ENCODE measurements around the gene ALKBH8. TPM values are rescaled to one million over a fixed set of nuclear protein-coding genes. Genes with fewer than 3 reads are reported as not detected.

ALKBH8 gene
- total RNA-seq, 3 donors from 2014 or later (not counting 1 experiment from before 2014, with no cell fraction given): 6.9 to 11.8 (median 9.0) TPM

GRCh38 chr11:107590460-107591377 lies 25.2 kb upstream of the ALKBH8 start, which contains the start of gene ELMOD1:
Gene ELMOD1 (plus strand): TSS chr11:107591147. CDS start chr11:107618190, 27,043 bp downstream.
- DNase-seq: peak in 1 of 2 donors; percentile 48
- H3K4me3 ChIP-seq (ENCODE audit: low read length): peak within 1 kb of the TSS; percentile 19
- no peak within 1 kb of the TSS for H3K27ac ChIP-seq (ENCODE audit: low read length)
- ATAC-seq: peak; percentile 46 to 68 (median 47)
- H3K36me3 ChIP-seq (ENCODE audit: control insufficient read depth, insufficient read depth, low read length): no peaks in the 10 kb centered on the region
- peaks cover 51% of the 10 kb centered on the region for H3K27me3 ChIP-seq (ENCODE audit: control insufficient read depth, insufficient read depth, low read length)
- intact Hi-C loops (cut with micrococcal nuclease): no loop called here
- H3K4me1 ChIP-seq (ENCODE audit: control insufficient read depth, insufficient read depth, low read length): peaks cover 22% of the 10 kb centered on the region
- Mint-ChIP-seq H3K4me3 (peak within 1 kb of the TSS; percentile 82), H3K36me3 (no peaks in the 10 kb centered on the region), H3K4me1 (peaks cover 24% of the 10 kb centered on the region in 2 donors), H3K27ac (peak within 1 kb of the TSS in 1 of 2 donors; percentile 27), H3K9me3 (no peaks in the 10 kb centered on the region), H3K27me3 (ENCODE audit: low read depth in 2 of 2) (peaks cover 62 to 84% of the 10 kb centered on the region in 2 donors)
- no peak for TF ChIP-seq CTCF (IDR thresholded peaks at IDR 0.05)
- no peaks in the 10 kb centered on the region for H3K9me3 ChIP-seq (ENCODE audit: control insufficient read depth, insufficient read depth, low read length)
- WGBS (ENCODE audit: insufficient coverage): under 1% methylated on average over 73 of the region's 74 CpGs

GRCh38 chr11:107587306-107587979 lies 21.9 kb upstream of the ALKBH8 start:
- 90% methylated on average over 5 of the region's 5 CpGs for WGBS (ENCODE audit: insufficient coverage)
- intact Hi-C loops (cut with micrococcal nuclease): no loop called here
- no peak for ATAC-seq

GRCh38 chr11:107583629-107584195 lies 18.2 kb upstream of the ALKBH8 start:
- no peak overlapping the region for H3K4me3 ChIP-seq (ENCODE audit: low read length)
- no peak overlapping the region for H3K27ac Mint-ChIP-seq
- no peaks in the 10 kb centered on the region for H3K4me1 ChIP-seq (ENCODE audit: control insufficient read depth, insufficient read depth, low read length)
- H3K27me3 ChIP-seq (ENCODE audit: control insufficient read depth, insufficient read depth, low read length): peaks cover 13% of the 10 kb centered on the region
- H3K9me3 ChIP-seq (ENCODE audit: control insufficient read depth, insufficient read depth, low read length): no peaks in the 10 kb centered on the region
- DNase-seq (no peak), ATAC-seq (no peak)
- no peak overlapping the region for H3K27ac ChIP-seq (ENCODE audit: low read length)
- H3K36me3 Mint-ChIP-seq: no peaks in the 10 kb centered on the region
- WGBS (ENCODE audit: insufficient coverage): 42% methylated on average over 3 of the region's 3 CpGs
- H3K4me3 Mint-ChIP-seq: no peak overlapping the region
- H3K4me1 Mint-ChIP-seq: no peaks in the 10 kb centered on the region
- H3K9me3 Mint-ChIP-seq: peaks cover 4% of the 10 kb centered on the region in 2 donors
- no peaks in the 10 kb centered on the region for H3K36me3 ChIP-seq (ENCODE audit: control insufficient read depth, insufficient read depth, low read length)
- no peak for TF ChIP-seq CTCF (IDR thresholded peaks at IDR 0.05)
- intact Hi-C loops (cut with micrococcal nuclease): no loop called here
- peaks cover 32 to 68% of the 10 kb centered on the region in 2 donors for H3K27me3 Mint-ChIP-seq (ENCODE audit: low read depth in 2 of 2)

More at GRCh38 chr11:107587306-107587979, 21.9 kb upstream of the ALKBH8 start:
- Histone ChIP-seq H3K36me3 (ENCODE audit: control insufficient read depth, insufficient read depth, low read length) (no peaks in the 10 kb centered on the region), H3K27ac (ENCODE audit: low read length) (no peak overlapping the region), H3K4me3 (ENCODE audit: low read length) (no peak overlapping the region), H3K4me1 (ENCODE audit: control insufficient read depth, insufficient read depth, low read length) (peaks cover 22% of the 10 kb centered on the region), H3K9me3 (ENCODE audit: control insufficient read depth, insufficient read depth, low read length) (no peaks in the 10 kb centered on the region), H3K27me3 (ENCODE audit: control insufficient read depth, insufficient read depth, low read length) (peaks cover 38% of the 10 kb centered on the region)
- Mint-ChIP-seq H3K36me3 (no peaks in the 10 kb centered on the region), H3K27me3 (ENCODE audit: low read depth in 2 of 2) (peaks cover 53 to 87% of the 10 kb centered on the region in 2 donors), H3K9me3 (no peaks in the 10 kb centered on the region), H3K4me1 (peaks cover 21 to 24% of the 10 kb centered on the region in 2 donors), H3K27ac (no peak overlapping the region), H3K4me3 (no peak overlapping the region)
- DNase-seq: no peak
- no peak for TF ChIP-seq CTCF (IDR thresholded peaks at IDR 0.05)
